Kidney glomerular epithelial cell (primary cell): ENCODE data around the gene CENPN.

Experiments
- DNase-seq: peaks from one replicate; lab custom pipeline; 2025; lab: John Stamatoyannopoulos, UW

The CENPN gene

GRCh38 chr16:81077076-81077940, 70.3 kb downstream of the CENPN start, which contains the start of gene C16orf46:
TSS of gene C16orf46 (minus strand) at chr16:81077238. CDS start at chr16:81063955, 13,283 bp downstream.
- DNase-seq: peak; percentile 94

GRCh38 chr16:81080233-81080632, 73.2 kb downstream of the CENPN start:
- DNase-seq: no peak

- DNase-seq: no peak
Observed at GRCh38 chr16:81081014-81081413, 74.0 kb downstream of the CENPN start.
